K562 (cell line): ENCODE data around the gene TMCC2. TPM values are rescaled to one million over a fixed set of nuclear protein-coding genes. Genes with fewer than 3 reads are reported as not detected.
A peak's percentile ranks its signal among the peaks of the same experiment; 100 is the strongest.

Source experiments
- ATF6 ChIP-seq: sonication (generic); formaldehyde crosslinking; IDR thresholded peaks from 2 replicates; pipeline ENCODE4 v1.4.0; 2020; ENCODE audit warnings: mild to moderate bottlenecking, missing genetic modification reagents
- BRF1 ChIP-seq: IDR thresholded peaks from 3 replicates; pipeline ENCODE4 v1.6.1; 2011; ENCODE audit warnings: borderline replicate concordance, mild to moderate bottlenecking; ENCODE audit not compliant: insufficient read length; ENCODE audit errors: extremely low read depth
- CTCF ChIP-seq, 3 experiments: IDR thresholded peaks in 2 of 3; conservative IDR thresholded peaks in 1 of 3; 2 replicates each; pipeline ENCODE4 v1.5.1; 2011 to 2012; ENCODE audit warnings: low read length in 3 of 3, mild to moderate bottlenecking in 3 of 3, control low read depth in 2 of 3, improper control_type of control experiment in 1 of 3, inconsistent platforms in 1 of 3, low read depth in 1 of 3, mixed read lengths in 1 of 3, moderate library complexity in 1 of 3; ENCODE audit not compliant: insufficient read depth in 2 of 3
- ETV6 ChIP-seq, 3 experiments: fragments of 150-350 bp in 1 of 3; sonication (generic) in 1 of 3; formaldehyde crosslinking in 1 of 3; IDR thresholded peaks; 2 replicates each; pipeline versions ENCODE4 v1.6.1 to v1.8.0; 2014 to 2022; ENCODE audit warnings: borderline replicate concordance in 2 of 3, low read depth in 2 of 3, antibody characterized with exemption in 1 of 3, low read length in 1 of 3, mild to moderate bottlenecking in 1 of 3, missing genetic modification reagents in 1 of 3
- FUS ChIP-seq: fragments of 200-400 bp; formaldehyde crosslinking; optimal IDR thresholded peaks from 2 replicates; pipeline ENCODE3; 2017; ENCODE audit warnings: low read depth, low read length
- HCFC1 ChIP-seq: IDR thresholded peaks from 2 replicates; pipeline ENCODE4 v1.6.1; 2012; ENCODE audit warnings: low read depth, low read length, improper control_type of control experiment
- KAT8 ChIP-seq: fragments of 450-650 bp; IDR thresholded peaks from 2 replicates; pipeline ENCODE4 v1.6.1; 2016; ENCODE audit warnings: low read depth, mild to moderate bottlenecking
- NFRKB ChIP-seq: fragments of 450-650 bp; IDR thresholded peaks from 2 replicates; pipeline ENCODE4 v1.6.1; 2016; ENCODE audit warnings: low read depth
- POLR2B ChIP-seq: fragments of 450-650 bp; IDR thresholded peaks from 2 replicates; pipeline ENCODE4 v1.6.1; 2018; ENCODE audit warnings: low read depth; ENCODE audit not compliant: partially characterized antibody
- POLR3G ChIP-seq: IDR thresholded peaks from 2 replicates; pipeline ENCODE4 v1.6.1; 2011; ENCODE audit not compliant: insufficient read length, insufficient replicate concordance; ENCODE audit errors: extremely low read depth
- RAD51 ChIP-seq: fragments of 450-650 bp; IDR thresholded peaks from 2 replicates; pipeline ENCODE4 v1.7.1; 2016; ENCODE audit warnings: low read depth, mild to moderate bottlenecking, borderline replicate concordance
- RBM17 ChIP-seq: fragments of 200-400 bp; formaldehyde crosslinking; IDR thresholded peaks from 2 replicates; pipeline ENCODE4 v1.6.1; 2017; ENCODE audit warnings: low read depth, mild to moderate bottlenecking, low read length, borderline replicate concordance
- SRSF9 ChIP-seq: fragments of 200-400 bp; formaldehyde crosslinking; IDR thresholded peaks from 2 replicates; pipeline ENCODE4 v1.6.1; 2017; ENCODE audit warnings: low read depth, low read length, borderline replicate concordance
- STAT5A ChIP-seq: IDR thresholded peaks from 2 replicates; pipeline ENCODE4 v1.6.1; 2012; ENCODE audit warnings: low read length, inconsistent platforms, borderline replicate concordance
- STAT6 ChIP-seq: sonication (generic); formaldehyde crosslinking; IDR thresholded peaks from 2 replicates; pipeline ENCODE4 v1.8.1; 2023; ENCODE audit warnings: mild to moderate bottlenecking, missing genetic modification reagents
- TBP ChIP-seq: optimal IDR thresholded peaks from 2 replicates; pipeline ENCODE3; 2011; ENCODE audit warnings: low read depth, low read length, improper control_type of control experiment
- THAP7 ChIP-seq: fragments of 250-450 bp; sonication (Bioruptor Pico); IDR thresholded peaks from 2 replicates; pipeline ENCODE4 v1.5.0; 2021
- ZNF174 ChIP-seq: fragments of 250-450 bp; sonication (Bioruptor Pico); IDR thresholded peaks from 2 replicates; pipeline ENCODE4 v1.4.0; 2020; ENCODE audit warnings: mild to moderate bottlenecking
- ZNF311 ChIP-seq: fragments of 250-450 bp; sonication (Bioruptor Pico); IDR thresholded peaks from 2 replicates; pipeline ENCODE4 v1.4.0; 2020; ENCODE audit warnings: mild to moderate bottlenecking, moderate library complexity
- ZNF384 ChIP-seq: IDR thresholded peaks from 2 replicates; pipeline ENCODE4 v1.6.1; 2012; ENCODE audit warnings: low read depth, low read length, improper control_type of control experiment
- ZNF644 ChIP-seq: fragments of 200-800 bp; sonication (Bioruptor generic); IDR thresholded peaks from 2 replicates; pipeline ENCODE4 v1.6.1; 2016; ENCODE audit warnings: low read depth, missing genetic modification characterization, missing compliant biosample characterization
- polyA plus RNA-seq, 8 experiments: library from polyadenylated mRNA; depleted of rRNA in 4 of 8; stranded (reverse) in 5 of 8; unstranded in 3 of 8; fragments of >200 nt; fragmentation: Nextera tagmentation in 2 of 8; fragmentation: Illumina TruSeq in 1 of 8; extraction: Ambion mirVana in 2 of 8; extraction: Trizol in 1 of 8; gene quantifications; 2 replicates each; pipeline versions ENCODE4 v1.2.1 to v1.2.3, GENCODE V29; 2011 to 2014; ENCODE audit warnings: inconsistent platforms in 1 of 8, missing spikeins in 1 of 8
- total RNA-seq, 7 experiments: library from RNA; depleted of rRNA in 6 of 7; stranded (reverse); fragments of >200 nt in 6 of 7; fragmentation: Illumina TruSeq in 2 of 7; extraction: Trizol in 2 of 7; gene quantifications; 2 replicates each; pipeline versions ENCODE4 v1.2.1 to v1.2.3, GENCODE V29; 2011 to 2021; ENCODE audit warnings: low replicate concordance in 1 of 7

The TMCC2 gene
- total and polyA plus RNA-seq, 9 of the 15 experiments (the other 6 are each of a cell fraction or from before 2014, with no cell fraction given), result 0.06 to 1.8 (median 0.98) TPM

- TF ChIP-seq ZNF311 (CRISPR knock-in tag) (no peak; the same call in 1 of the 2 replicates), KAT8 (no peak), ZNF644 (tag) (peak; percentile 93), NFRKB (peak; percentile 55; the same call in 1 of the 2 replicates), CTCF (IDR thresholded peaks at IDR 0.05 in 2 of 3, conservative IDR thresholded peaks at IDR 0.05 in 1 of 3; ENCODE audit: insufficient read depth in 2 of 3, low read depth in 1 of 3, low read length in 3 of 3) (no peak), STAT6 (CRISPR knock-in tag) (peak; percentile 85; the same call in 1 of the 2 replicates), FUS (no peak), TBP (peak; percentile 89), STAT5A (peak; percentile 57; the same call in 1 of the 2 replicates), POLR3G (no peak), ETV6 (IDR thresholded peaks at IDR 0.05; ENCODE audit: borderline replicate concordance in 1 of 2, low read depth in 2 of 2, low read length in 1 of 2) (peak in 1 of 2 experiments; percentile 53; a peak in 1 of 4 replicates), ETV6 (CRISPR knock-in tag; IDR thresholded peaks at IDR 0.05; ENCODE audit: borderline replicate concordance) (no peak), RAD51 (no peak), ZNF384 (peak; percentile 66), BRF1 (no peak), RBM17 (no peak), POLR2B (peak; percentile 82), ATF6 (CRISPR knock-in tag) (no peak), SRSF9 (no peak), HCFC1 (peak; percentile 100), THAP7 (no peak), ZNF174 (CRISPR knock-in tag) (no peak)
Measured at GRCh38 chr1:205211169-205211838, 16.4 kb upstream of the TMCC2 start, which contains the start of gene DSTYK (continued).
